ENCODE measurements around the gene FCRLB. TPM values are rescaled to one million over a fixed set of nuclear protein-coding genes. Genes with fewer than 3 reads are reported as not detected.

Gene FCRLB
- total and polyA plus RNA-seq, 2 experiments from 2014 or later, result 1.7 to 2.9 TPM

DNA sequence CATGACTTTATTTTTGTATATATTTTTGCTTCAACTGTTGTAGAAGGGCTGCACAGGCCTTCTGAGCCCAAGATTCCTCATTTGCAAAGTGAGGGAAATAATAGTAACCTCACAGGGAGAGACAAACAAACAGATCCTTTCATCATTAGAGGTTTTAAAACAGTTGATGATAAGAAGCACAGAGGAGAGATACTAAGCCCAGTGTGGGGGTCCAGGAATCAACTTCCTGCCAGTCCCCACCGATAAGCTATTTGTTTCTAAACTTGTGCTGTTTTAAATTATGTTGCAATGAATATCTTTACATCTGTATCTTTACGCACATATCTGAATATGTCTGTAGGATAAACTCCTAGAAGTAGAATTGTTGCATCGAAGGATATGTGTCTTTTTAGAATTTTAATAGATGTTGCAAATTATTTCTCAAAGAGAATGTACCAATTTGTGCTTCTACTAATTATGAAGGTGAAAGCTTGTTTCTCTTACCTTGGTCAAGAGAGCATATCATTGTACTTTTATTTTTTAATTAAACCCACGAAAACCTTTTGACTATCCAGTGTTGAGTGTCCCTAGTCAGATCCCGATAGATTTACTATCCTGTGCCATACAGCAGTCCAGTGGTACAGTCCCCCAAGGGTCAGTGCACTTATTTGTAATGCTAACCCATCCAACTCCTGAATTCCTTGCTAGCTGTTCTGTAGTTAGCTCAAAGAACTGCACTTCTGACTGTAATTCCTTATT, 10.8 kb downstream of the FCRLB start:
- Histone ChIP-seq H3K27me3 (peaks cover 6% of the 10 kb centered on the region), H3K27ac (no peak overlapping the region), H3K4me3 (no peak overlapping the region), H3K9me3 (ENCODE audit: low read depth) (no peaks in the 10 kb centered on the region), H3K36me3 (no peaks in the 10 kb centered on the region), H3K4me1 (ENCODE audit: low read depth) (no peaks in the 10 kb centered on the region)
- TF ChIP-seq, protein P1, sequence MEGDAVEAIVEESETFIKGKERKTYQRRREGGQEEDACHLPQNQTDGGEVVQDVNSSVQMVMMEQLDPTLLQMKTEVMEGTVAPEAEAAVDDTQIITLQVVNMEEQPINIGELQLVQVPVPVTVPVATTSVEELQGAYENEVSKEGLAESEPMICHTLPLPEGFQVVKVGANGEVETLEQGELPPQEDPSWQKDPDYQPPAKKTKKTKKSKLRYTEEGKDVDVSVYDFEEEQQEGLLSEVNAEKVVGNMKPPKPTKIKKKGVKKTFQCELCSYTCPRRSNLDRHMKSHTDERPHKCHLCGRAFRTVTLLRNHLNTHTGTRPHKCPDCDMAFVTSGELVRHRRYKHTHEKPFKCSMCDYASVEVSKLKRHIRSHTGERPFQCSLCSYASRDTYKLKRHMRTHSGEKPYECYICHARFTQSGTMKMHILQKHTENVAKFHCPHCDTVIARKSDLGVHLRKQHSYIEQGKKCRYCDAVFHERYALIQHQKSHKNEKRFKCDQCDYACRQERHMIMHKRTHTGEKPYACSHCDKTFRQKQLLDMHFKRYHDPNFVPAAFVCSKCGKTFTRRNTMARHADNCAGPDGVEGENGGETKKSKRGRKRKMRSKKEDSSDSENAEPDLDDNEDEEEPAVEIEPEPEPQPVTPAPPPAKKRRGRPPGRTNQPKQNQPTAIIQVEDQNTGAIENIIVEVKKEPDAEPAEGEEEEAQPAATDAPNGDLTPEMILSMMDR (IDR thresholded peaks at IDR 0.05; ENCODE audit: low read depth, low read length), result no peak
- DNase-seq (ENCODE audit: low read depth in 1 of 2, low spot score in 1 of 2), result no peak

DNA sequence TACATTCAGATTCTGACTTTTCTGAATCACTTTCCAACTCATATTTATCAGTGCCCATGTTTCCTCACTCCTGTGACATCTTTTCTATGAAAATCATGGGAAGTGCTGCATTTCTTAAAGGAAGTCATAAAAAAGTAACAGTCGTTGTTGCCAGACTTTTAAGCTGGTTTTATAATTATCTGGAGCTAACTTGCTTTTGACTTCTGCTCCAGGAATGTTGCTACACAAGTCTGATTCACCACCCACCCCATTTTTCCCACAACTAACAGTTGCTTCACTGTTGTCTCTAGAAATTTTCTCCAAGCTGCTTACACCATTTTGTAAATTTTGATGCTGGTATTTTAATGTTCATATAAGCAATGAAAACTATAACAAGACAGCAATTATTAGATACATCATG, 12.2 kb downstream of the FCRLB start:
- peaks cover 6% of the 10 kb centered on the region for H3K27me3 ChIP-seq
- no peak overlapping the region for H3K27ac ChIP-seq
- H3K36me3 ChIP-seq, result no peaks in the 10 kb centered on the region
- no peaks in the 10 kb centered on the region for H3K9me3 ChIP-seq (ENCODE audit: low read depth)
- H3K4me1 ChIP-seq (ENCODE audit: low read depth), result no peaks in the 10 kb centered on the region
- no peak overlapping the region for H3K4me3 ChIP-seq
- peak in 1 of 2 donors; percentile 88 for DNase-seq (ENCODE audit: low read depth in 1 of 2, low spot score in 1 of 2)
- TF ChIP-seq, protein P1 (IDR thresholded peaks at IDR 0.05; ENCODE audit: low read depth, low read length), result no peak

DNA sequence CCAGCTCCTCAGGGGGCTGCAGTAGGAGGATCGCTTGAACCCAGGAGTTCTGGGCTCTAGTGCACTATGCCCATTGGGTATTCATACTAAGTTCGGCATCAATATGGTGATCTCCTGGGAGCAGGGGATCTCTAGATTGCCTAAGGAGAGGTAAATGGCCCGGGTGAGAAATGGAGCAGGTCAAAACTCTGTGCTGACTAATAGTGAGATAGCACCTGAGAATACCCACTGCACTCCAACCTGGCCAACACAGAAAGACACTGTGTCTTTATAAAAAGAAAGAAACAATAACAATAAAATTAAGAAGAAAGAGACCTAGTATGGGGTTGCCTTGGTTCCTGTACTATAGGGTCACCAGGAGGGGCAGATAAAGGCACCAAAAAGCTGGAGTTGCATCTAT, 14.5 kb downstream of the FCRLB start:
- Histone ChIP-seq H3K27ac (no peak overlapping the region), H3K36me3 (no peaks in the 10 kb centered on the region), H3K9me3 (ENCODE audit: low read depth) (no peaks in the 10 kb centered on the region), H3K4me3 (no peak overlapping the region), H3K4me1 (ENCODE audit: low read depth) (no peaks in the 10 kb centered on the region), H3K27me3 (peaks cover 6% of the 10 kb centered on the region)
- TF ChIP-seq, protein P1 (IDR thresholded peaks at IDR 0.05; ENCODE audit: low read depth, low read length), result no peak
- DNase-seq (ENCODE audit: low read depth in 1 of 2, low spot score in 1 of 2), result no peak

DNA sequence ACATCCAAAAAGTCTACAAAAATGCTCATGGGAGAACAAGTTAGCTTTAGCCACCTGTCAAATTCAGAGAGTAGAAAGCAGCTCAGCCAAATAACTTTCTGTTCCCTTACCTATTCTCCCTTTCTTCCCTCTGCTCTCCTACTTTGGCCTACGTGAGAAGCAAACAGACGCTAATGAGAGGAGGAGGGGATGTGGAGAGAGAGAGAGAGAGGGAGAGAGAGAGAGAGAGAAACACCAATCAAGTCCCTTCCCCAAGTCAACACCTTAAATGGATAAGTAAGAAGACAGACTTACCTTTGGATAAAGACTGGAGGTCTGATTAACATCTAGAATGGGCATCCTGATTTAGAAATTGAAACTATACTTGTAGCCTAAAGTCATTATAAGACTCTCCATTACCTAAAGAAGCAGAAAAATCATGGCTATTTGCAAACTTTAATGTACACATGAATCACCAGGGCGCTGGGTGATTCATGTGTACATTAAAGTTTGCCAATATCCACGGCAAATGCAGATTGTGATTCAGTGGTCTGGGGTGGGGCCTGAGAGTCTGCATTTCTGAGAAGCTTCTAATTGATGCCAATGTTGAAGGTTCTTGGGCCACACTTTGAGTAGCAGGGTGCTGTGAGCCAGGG, 15.1 kb downstream of the FCRLB start:
- H3K27ac ChIP-seq, result no peak overlapping the region
- H3K9me3 ChIP-seq (ENCODE audit: low read depth), result no peaks in the 10 kb centered on the region
- no peaks in the 10 kb centered on the region for H3K36me3 ChIP-seq
- no peaks in the 10 kb centered on the region for H3K4me1 ChIP-seq (ENCODE audit: low read depth)
- TF ChIP-seq, protein P1 (IDR thresholded peaks at IDR 0.05; ENCODE audit: low read depth, low read length), result no peak
- peak in 1 of 2 donors; percentile 11 for DNase-seq (ENCODE audit: low read depth in 1 of 2, low spot score in 1 of 2)
- peaks cover 6% of the 10 kb centered on the region for H3K27me3 ChIP-seq
- no peak overlapping the region for H3K4me3 ChIP-seq

DNA sequence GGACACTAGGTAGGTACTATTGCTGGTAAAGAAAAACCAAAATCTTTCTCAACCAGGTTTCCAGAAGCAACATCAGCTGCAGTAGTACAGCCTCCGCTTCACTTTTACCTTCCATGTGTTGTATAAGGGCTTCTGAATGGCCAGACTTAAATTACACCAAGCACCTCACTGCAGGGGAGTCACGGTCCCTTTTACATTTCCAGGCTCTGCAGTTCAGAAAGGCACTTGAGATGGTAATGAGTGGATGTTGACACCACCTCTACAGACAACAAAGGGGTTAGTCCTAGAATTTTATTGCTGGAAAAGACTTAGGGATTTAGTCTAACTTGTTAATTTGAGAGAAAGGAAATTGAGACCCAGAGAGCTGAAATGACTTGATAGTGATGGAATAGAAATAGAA, 16.3 kb downstream of the FCRLB start:
- H3K27me3 ChIP-seq, result peaks cover 1% of the 10 kb centered on the region
- H3K27ac ChIP-seq, result no peak overlapping the region
- TF ChIP-seq, protein P1 (IDR thresholded peaks at IDR 0.05; ENCODE audit: low read depth, low read length), result no peak
- no peak for DNase-seq (ENCODE audit: low read depth in 1 of 2, low spot score in 1 of 2)
- H3K36me3 ChIP-seq, result no peaks in the 10 kb centered on the region
- H3K9me3 ChIP-seq (ENCODE audit: low read depth), result no peaks in the 10 kb centered on the region
- H3K4me3 ChIP-seq, result no peak overlapping the region
- H3K4me1 ChIP-seq (ENCODE audit: low read depth), result no peaks in the 10 kb centered on the region
